Prostate gland (tissue), 2 donors: ENCODE measurements around the gene KIN.

Source experiments
- POLR2AphosphoS5 ChIP-seq: sonication (generic); formaldehyde crosslinking; IDR thresholded peaks from one replicate; pipeline ENCODE4 v1.6.1; 2017; ENCODE audit warnings: antibody characterized with exemption
- TF ChIP-seq, protein P1 (sequence below), 4 experiments: fragments of 200-600 bp in 2 of 4; fragments of 450-650 bp in 2 of 4; sonication (generic) in 2 of 4; IDR thresholded peaks; 1 replicate in 3 of 4; 2 replicates in 1 of 4; pipeline ENCODE4 v1.5.1; 2016 to 2019; ENCODE audit warnings: antibody characterized with exemption in 4 of 4, mild to moderate bottlenecking in 2 of 4, moderate library complexity in 2 of 4

DNA sequence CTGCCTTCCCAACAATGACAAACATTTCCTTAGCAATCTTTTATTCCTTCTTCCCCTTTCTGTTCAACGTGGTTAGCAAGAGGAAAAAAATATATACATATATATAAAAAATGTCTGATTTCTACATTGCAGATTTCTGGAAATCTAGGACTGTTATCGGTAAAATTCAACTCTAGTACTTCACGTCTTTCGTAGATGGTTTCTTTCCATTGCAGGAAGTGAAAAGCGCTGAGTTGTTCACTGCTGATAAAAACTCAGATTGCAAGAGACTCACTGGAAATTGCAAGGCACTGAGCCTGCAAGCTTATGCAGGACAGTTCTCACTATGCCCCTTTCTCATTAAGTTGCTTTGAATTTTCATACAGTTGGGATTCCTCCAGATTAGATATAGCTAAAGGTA, 23.9 kb downstream of the KIN start:
- TF ChIP-seq, protein P1, sequence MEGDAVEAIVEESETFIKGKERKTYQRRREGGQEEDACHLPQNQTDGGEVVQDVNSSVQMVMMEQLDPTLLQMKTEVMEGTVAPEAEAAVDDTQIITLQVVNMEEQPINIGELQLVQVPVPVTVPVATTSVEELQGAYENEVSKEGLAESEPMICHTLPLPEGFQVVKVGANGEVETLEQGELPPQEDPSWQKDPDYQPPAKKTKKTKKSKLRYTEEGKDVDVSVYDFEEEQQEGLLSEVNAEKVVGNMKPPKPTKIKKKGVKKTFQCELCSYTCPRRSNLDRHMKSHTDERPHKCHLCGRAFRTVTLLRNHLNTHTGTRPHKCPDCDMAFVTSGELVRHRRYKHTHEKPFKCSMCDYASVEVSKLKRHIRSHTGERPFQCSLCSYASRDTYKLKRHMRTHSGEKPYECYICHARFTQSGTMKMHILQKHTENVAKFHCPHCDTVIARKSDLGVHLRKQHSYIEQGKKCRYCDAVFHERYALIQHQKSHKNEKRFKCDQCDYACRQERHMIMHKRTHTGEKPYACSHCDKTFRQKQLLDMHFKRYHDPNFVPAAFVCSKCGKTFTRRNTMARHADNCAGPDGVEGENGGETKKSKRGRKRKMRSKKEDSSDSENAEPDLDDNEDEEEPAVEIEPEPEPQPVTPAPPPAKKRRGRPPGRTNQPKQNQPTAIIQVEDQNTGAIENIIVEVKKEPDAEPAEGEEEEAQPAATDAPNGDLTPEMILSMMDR (IDR thresholded peaks at IDR 0.05) = no peak
- no peak for TF ChIP-seq POLR2AphosphoS5
